BJ (cell line): Measurements from ENCODE around the gene PITPNM3. TPM values are rescaled to one million over a fixed set of nuclear protein-coding genes. Genes with fewer than 3 reads are reported as not detected.

ENCODE experiments used
- CTCF ChIA-PET: fragments of 350-600 bp; formaldehyde crosslinking; extraction: SDS; loops from one replicate; lab custom pipeline; 2021; ENCODE audit warnings: antibody characterized with exemption, inconsistent platforms; lab: Yijun Ruan, JAX
- POLR2A ChIA-PET: fragments of 300-600 bp; sonication (Branson Sonifier 250); formaldehyde crosslinking; extraction: SDS; loops from one replicate; lab custom pipeline; 2021; ENCODE audit warnings: antibody characterized with exemption; lab: Charles Lee
- DNase-seq: peaks from one replicate; pipeline ENCODE4 v3.0.0-alpha.2; 2011; ENCODE audit warnings: low read depth
- H3K27me3 ChIP-seq: 2 replicates; pipeline ENCODE4 v1.6.0; 2011; ENCODE audit warnings: low read length; ENCODE audit not compliant: control insufficient read depth, insufficient read depth
- H3K36me3 ChIP-seq: 2 replicates; pipeline ENCODE4 v1.5.1; 2011; ENCODE audit warnings: low read length; ENCODE audit not compliant: control insufficient read depth, insufficient read depth
- H3K4me3 ChIP-seq: 2 replicates; pipeline ENCODE4 v1.5.1; 2011; ENCODE audit warnings: low read depth, mild to moderate bottlenecking, control low read depth, low read length
- polyA plus RNA-seq: library from polyadenylated mRNA; depleted of rRNA; stranded (reverse); fragments of >200 nt; gene quantifications from 2 replicates; pipeline ENCODE4 v1.2.3, GENCODE V29; 2011
- TF ChIP-seq, protein P1 (sequence below): IDR thresholded peaks from 2 replicates; pipeline ENCODE4 v1.5.1; 2011; ENCODE audit warnings: low read depth, mild to moderate bottlenecking, control low read depth, inconsistent platforms, low read length, moderate library complexity; ENCODE audit not compliant: insufficient read depth

PITPNM3 gene
- polyA plus RNA-seq, 1 experiment = 0.64 TPM

DNA sequence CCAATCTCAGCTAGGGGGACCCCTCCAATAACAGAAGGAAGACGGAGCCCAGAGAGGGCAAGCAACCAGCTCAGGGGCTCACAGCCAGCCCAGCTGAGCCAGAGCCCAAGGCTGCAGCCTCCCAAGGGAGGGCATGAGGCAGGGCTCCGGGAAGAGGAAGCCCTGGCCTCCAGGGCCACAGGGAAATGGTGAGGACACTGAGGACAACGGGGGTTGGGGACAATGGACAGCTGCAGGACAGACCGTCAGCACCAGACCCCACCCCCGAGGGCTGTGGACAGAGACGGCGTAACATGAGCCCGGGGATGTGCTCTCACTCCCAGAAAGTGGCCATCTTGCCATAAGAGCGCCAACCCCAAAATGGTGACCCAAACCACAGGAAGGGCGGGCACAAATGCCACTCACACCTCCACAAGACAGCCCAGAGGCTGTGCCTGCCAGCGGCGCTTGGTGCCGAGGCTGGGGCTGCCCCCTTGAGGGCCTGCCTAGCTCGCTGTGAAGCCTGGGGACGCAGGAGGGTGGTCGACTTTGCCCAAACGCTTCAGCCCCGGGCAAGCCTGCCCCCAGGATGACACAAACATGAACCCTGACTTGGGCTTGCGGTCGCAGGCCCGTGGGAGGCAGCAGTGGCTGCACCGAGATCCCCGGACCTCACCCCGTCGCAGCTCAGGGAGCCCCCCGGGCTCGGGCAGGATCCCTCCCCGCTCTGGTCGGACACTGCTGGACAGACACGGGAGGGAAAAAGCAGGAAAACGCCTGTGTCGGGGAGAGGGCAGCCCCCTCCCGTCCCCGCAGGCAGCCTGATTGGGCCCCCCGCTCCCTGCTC lies 101.6 kb downstream of the PITPNM3 start:
- DNase-seq = no peak

DNA sequence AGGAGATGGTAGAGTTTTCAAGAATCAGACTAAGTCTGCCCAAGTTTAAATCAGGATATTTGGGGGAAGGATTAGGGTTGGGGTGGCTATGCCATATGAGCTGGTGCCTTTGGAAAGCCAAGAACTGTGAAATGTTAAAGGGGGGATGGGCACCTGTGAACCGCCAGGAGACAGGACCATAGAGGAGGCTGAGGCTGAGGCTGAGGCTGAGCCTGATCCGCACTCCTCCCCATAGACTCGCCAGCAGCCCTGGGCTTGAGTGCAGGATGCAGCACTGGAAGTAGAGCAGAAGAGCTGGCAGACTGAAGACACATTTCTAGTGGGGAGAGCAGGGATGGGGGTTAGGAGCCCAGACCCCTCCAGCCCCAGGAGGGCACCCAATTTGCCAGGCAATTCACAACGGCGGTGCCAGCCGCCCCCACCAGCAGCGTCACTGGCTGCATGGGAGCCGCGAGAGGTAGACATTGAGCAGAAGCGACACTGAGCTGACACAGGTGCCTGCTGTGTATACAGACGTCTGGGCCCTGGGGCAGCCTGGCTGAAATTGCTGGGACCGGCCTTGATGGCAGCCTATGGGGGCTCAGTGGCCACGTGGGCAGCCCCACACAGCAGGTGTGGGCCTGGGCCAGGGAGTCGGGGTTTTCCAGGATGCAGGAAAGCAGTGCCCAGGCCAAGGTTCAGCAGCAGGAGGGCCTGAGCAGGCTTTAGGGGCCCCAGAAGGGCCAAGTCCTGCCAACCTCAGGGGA lies 102.9 kb downstream of the PITPNM3 start:
- TF ChIP-seq, protein P1, sequence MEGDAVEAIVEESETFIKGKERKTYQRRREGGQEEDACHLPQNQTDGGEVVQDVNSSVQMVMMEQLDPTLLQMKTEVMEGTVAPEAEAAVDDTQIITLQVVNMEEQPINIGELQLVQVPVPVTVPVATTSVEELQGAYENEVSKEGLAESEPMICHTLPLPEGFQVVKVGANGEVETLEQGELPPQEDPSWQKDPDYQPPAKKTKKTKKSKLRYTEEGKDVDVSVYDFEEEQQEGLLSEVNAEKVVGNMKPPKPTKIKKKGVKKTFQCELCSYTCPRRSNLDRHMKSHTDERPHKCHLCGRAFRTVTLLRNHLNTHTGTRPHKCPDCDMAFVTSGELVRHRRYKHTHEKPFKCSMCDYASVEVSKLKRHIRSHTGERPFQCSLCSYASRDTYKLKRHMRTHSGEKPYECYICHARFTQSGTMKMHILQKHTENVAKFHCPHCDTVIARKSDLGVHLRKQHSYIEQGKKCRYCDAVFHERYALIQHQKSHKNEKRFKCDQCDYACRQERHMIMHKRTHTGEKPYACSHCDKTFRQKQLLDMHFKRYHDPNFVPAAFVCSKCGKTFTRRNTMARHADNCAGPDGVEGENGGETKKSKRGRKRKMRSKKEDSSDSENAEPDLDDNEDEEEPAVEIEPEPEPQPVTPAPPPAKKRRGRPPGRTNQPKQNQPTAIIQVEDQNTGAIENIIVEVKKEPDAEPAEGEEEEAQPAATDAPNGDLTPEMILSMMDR = no peak
- Histone ChIP-seq H3K36me3 (no peaks in the 10 kb centered on the region; the same call in 1 of the 2 replicates), H3K4me3 (no peak overlapping the region), H3K27me3 (no peaks in the 10 kb centered on the region)
- POLR2A ChIA-PET = no interaction called here
- CTCF ChIA-PET = interaction anchor here (0.8 to 3.0 kb wide), 4 partner anchors 18 to 20 kb away, joined by 4 to 12 read pairs (median 4); partner anchors contain the start of gene AIPL1
- DNase-seq = no peak

More for the DNA sequence above, 101.6 kb downstream of the PITPNM3 start:
- ChIA-PET CTCF (interaction anchor here (1.0 to 3.0 kb wide), 3 partner anchors 10 to 19 kb away, joined by 3 to 12 read pairs (median 5); partner anchors contain the start of gene AIPL1), POLR2A (no interaction called here)
- Histone ChIP-seq H3K4me3 (no peak overlapping the region), H3K27me3 (no peaks in the 10 kb centered on the region), H3K36me3 (no peaks in the 10 kb centered on the region)
- TF ChIP-seq, protein P1 = no peak

DNA sequence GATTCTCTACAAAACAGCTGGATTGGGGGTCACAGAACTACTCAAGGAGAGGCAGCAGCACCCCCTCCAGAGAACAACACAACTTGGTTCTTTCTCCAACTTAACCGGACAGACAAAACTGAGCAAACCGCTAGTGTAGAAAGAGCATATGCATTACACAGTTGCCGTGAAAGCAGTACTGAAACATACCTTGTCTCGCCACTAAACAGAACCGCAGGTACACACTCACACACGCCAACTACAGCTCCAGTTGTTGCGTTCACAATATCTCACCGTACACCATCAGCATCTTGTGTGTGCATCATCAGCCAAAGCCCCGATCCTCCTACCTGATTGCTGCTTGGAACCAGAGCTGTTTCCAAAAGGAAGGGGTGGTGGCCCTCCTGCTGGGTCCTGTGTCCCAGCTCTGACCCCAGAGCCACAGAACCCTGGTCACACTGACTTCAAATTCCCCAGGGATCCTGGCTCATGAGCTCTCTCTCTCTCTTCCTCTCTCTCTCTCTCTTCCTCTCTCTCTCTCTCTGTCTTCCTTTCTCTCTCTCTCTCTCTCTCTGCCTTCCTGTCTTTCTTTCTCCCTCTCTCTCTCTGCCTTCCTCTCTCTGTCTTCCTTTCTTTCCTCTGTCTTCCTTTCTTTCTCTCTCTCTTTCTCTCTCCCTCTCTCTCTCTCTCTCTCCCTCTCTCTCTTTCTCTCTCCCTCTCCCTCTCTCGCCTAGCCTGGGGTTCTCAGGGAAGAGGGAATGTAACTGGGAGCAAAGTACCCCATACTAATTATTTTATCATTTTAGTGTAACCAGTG lies 103.7 kb downstream of the PITPNM3 start:
- POLR2A ChIA-PET = interaction anchor here (0.7 kb wide), 1 partner anchor 1168 kb away, joined by 4 read pairs; no protein-coding TSS in a partner anchor
- TF ChIP-seq, protein P1 = no peak
- Histone ChIP-seq H3K4me3 (no peak overlapping the region), H3K36me3 (no peaks in the 10 kb centered on the region; the same call in 1 of the 2 replicates), H3K27me3 (no peaks in the 10 kb centered on the region)
- CTCF ChIA-PET = interaction anchor here (0.8 to 3.0 kb wide), 3 partner anchors 17 to 20 kb away, joined by 4 to 12 read pairs (median 4); partner anchors contain the start of gene AIPL1
- no peak for DNase-seq

DNA sequence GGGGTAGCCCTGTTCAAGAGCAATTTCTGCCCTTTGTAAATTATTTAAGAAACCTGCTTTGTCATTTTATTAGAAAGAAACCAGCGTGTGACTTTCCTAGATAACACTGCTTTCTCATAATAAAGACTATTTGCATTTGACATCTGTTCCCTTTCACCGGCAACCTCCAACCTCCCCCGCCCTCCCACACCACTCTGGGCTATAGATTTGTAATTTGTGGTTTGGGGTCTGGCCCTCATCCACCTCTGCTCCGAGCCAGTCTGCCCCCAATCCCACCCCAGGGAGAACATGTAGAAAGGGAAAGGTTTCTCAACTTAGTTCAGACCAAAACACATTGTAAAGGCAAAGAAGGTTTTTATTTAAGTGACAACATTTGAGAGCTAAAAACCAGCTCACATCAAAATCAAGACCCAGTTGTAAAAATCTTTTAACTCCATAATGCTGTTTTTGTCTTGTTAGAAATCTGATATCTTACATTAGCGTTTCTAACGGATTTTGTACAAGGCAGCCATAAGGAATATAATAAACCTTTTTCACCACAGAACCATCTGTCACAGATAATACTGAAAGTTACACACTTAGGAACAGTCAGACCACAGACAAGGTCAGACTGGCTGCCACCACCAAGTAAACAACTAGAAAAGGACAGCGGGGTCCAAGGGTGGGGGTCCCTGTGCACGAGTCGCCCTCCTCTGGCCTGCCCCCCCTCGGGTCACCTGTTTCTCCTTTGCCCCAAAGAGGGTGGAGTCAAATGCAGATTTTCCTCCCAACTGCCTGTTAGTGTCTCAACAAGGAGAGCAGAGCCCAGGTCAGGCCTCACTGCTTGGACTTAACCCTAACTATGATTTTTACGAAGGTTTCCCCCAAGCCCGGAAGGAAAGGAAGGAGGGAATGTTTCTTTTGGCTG lies 105.2 kb downstream of the PITPNM3 start:
- Histone ChIP-seq H3K4me3 (no peak overlapping the region), H3K27me3 (no peaks in the 10 kb centered on the region), H3K36me3 (no peaks in the 10 kb centered on the region; the same call in 1 of the 2 replicates)
- ChIA-PET POLR2A (no interaction called here), CTCF (interaction anchor here (1.7 kb wide), 1 partner anchor 22 kb away, joined by 7 read pairs; no protein-coding TSS in a partner anchor)
- TF ChIP-seq, protein P1 = no peak
- no peak for DNase-seq
